Forelimb muscle (tissue), 1 donor: ENCODE measurements around the gene BEGAIN. TPM values are rescaled to one million over a fixed set of nuclear protein-coding genes. Genes with fewer than 3 reads are reported as not detected.

Source experiments
- DNase-seq: peaks from one replicate; pipeline ENCODE4 v3.0.0-alpha.2; 2013; ENCODE audit warnings: low read depth
- polyA plus RNA-seq: library from polyadenylated mRNA; unstranded; fragments of 120-200 nt; gene quantifications from one replicate; pipeline ENCODE4 v1.2.1, GENCODE V29; 2013; ENCODE audit not compliant: insufficient read length

BEGAIN gene
- polyA plus RNA-seq, 1 donor = 4.5 TPM

DNA sequence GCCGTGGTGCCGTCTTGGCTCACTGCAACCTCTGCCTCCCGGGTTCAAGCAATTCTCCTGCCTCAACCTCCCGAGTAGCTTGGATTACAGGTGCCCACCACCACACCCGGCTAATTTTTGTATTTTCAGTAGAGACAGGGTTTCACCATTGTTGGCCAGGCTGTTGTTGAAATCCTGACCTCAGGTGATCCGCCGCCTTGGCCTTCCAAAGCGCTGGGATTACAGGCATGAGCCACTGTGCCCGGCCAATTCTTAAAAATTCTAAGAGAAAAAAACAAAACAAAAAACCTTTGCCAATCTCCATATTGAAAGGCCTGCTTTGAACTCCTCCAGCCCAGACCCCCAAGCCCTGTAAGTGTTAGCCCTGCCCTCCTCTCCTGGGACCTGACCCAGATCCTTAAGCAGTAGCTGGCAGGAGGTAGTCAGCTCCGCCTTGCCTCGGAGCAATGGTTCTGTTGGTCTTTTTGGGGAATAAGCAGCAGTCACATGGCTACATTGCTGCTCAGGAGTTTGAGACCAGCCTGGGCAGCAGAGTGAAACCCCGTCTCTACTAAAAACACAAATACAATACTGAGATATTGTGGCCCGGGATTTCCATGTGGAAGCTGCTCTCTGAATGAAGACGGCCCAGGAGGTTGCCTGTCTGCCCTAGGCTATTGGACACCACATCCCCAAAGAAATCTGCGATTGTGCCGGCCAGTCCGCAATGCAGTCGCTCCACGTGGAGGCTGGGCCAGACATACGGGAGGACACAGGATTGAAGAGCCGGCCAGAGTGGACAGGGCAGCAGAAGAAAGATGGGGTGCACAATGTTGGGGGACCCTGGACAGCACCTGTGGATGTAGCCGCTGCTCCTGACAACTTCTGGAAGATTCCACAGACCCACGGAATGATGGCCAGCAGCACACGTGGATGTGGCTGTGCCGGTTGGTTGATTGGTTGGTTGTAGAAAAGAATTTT, 28.8 kb upstream of the BEGAIN start:
- no peak for DNase-seq

DNA sequence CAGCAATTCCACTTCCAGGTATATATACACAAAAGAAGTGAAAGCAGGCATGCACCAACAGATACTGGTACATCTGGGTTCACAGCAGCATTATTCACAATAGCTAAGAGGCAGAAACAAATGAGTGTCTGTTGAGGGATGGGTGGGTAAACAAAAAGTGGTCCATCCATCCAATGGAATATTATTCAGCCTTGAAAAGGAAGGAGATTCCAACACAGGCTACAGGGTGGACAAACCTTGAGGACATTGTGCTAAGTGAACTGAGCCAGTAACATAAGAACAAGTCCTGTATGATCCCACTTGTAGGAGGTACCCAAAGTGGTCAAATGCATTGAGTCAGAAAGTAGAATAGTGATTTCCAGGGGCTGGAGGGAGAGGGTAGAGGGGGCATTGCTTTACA, 27.6 kb upstream of the BEGAIN start:
- DNase-seq = no peak

DNA sequence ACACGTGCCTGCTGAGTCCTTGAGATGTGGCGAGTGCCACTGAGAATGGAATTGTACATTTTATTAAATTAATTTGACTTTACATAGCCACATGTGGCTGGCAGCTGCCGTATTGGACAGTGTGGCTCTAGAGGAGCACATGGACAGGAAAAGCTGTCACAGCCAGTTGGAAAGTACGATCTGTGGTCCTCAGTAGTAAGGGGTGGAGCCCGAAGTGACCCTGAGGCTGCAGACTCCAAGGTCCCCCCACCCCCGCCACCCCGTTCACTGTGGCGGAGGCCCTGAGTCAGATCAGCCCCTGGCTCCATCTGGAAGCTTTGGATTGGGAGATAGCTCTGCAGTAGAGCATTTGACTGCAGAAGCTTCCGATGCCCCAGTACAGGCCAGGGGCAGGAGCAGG, 25.8 kb upstream of the BEGAIN start:
- DNase-seq = no peak

DNA sequence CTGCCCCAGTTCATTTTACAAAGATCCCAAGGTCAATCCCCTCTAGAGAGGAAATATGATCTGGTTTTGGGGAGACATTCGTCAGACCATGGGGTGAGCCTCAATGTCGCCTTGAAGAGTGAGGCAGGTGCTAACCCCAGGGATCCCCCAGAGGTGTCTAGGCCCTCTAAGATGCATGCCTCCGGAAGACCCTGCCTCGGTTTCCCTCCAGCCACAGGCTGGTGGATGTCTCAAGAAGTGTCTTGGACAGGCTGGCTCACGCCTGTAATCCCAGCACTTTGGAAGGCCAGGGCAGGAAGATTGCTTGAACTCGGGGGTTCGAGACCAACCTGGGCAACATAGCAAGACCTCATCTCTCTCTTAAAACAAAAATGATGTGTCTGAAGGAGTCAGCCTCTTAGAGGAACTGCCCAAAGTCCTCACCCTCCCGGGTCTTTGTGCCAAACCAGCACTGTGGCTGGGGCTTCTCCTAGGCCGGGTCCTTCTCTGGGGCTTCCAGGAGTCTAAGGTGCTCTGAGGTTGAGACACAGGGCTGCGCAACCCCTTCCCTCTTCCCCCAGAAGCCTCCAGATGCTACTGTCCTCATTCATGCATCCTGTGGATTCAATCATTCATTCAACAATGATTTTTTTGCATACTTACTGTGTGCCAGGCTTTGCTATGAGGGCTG, 24.7 kb upstream of the BEGAIN start:
- DNase-seq = no peak

DNA sequence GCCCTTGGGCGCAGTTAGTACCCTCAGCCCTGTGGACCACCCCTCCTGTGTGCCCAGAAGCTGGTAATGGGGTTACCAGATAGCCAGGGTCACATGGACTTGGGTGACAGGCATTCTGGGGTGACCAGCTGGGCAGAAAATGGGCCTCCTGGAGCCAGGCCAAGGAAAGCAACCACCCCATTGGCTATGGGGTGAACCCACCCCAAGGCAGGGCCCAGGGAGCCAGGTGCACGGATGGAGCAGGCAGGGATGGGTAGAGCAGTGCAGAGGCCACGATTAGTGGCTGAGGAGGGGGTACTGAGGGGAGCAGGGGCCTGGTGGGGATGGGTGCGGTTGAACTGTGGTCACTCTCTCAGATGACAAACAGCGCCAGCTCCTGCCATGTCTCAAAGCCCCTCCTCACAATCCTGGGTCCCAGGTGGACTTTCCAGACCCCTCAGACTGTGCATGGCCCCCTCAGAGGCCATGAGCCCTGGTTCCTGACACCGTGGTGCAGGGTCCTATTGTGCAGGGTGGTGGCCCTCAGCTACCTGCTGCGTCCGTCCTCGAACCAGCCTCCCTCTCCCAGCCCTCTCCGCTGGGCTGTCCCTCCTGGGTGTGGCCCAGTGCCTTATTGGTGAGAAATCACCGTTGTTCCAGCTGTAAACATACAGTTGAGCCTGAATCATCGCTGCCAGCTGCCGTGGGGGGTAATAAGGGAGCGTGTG, 23.4 kb upstream of the BEGAIN start:
- DNase-seq = no peak

DNA sequence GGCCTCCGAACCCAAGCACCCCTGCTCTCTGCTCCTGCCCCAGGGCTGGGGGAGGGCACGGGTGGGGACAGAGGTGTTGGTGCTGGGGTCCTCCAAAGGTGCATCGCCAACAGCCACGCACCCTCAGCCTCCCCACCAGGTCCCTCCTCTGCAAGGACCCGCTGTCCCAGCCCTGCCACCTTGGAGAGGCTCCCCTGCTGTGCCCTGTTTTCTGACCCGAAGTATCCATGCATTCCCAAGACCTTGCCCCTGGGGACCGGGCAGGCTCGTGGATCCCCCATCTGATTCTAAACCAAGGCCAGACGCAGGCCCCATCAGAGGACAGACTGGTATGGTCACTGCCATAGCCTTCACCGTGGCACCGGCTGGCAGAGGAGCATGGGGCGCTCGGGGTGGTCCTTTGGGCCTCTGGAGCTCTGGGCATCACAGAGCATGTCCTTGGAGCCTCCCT, 22.7 kb upstream of the BEGAIN start:
- DNase-seq = no peak

DNA sequence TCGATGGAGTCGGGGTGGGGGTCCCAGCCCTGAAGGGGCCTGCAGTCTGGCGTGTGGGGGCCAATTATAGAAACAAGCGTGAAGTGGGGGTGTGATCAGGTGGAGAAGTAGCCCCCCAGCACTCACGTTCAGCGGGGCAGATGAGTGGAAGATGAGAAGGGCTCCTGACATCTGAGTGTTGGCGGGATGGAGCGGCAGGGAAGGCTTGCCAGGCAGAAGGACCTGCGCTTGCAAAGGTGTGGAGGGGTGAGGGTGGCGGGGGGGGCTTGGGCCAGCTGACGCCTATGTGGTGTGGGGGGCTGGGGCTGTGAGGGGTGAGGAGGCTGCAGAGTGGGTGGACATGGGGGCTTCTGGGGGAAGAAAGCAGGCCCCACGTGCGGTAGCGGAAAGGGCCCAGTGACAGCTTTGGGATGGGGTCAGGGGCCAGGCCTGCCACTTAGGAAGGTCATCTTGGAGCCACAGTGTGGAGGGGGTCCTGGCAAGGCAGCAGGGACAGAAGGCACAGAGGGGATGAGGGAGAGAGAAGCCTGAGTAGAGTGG, 22.2 kb upstream of the BEGAIN start:
- no peak for DNase-seq

DNA sequence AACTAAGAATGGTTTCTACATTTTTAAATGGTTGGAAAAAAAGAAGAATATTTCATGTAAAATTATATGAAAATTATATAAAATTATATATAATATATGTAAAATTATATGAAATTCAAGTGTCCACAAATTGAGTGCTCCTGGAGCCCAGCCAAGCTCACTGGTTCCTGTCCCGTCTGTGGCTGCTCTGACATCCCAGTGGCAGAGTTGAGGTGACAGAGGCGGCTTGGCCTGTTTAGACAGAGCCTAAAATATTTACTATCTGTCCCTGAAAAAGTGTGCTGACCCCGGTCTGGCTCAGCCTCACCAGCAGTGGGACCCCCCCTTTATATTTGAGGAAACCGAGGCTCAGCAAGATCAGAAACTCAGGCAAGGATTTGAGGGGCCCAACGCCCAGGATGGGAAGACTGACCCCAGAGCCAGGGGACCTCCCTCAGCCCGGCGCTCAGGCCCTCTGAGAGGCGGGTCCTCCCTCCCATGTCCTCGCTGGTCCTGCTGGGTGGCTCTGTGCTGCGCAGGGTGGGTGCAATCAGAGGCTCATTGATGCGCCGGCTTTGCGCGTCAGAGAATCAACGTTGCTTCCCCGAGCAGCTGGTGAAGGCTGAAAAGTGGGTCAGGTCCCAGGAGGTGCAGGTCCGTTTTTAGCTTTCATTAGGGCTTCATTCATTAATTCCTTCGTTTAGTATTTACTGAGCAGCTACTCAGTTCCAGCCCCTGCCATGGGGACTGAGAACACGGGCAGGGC, 21.5 kb upstream of the BEGAIN start:
- DNase-seq = no peak

DNA sequence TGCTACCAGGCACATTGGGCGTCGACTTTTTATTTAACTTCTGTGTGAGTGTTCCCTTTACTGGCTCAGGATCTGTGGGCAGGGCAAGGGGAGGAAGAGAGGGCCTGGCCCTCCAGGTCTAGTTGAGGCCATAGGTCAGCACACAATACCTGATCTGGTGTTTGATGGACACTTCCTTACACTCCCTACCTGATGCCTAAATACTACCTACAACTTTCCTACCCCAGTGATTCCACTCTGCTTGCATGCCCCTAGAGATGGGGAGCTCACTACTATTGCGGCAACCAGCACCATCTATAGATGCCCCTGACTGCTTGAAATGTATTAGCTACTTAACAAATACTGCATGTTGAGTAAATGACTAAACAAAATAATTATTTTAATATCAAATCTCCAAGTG, 20.8 kb upstream of the BEGAIN start:
- DNase-seq = no peak

DNA sequence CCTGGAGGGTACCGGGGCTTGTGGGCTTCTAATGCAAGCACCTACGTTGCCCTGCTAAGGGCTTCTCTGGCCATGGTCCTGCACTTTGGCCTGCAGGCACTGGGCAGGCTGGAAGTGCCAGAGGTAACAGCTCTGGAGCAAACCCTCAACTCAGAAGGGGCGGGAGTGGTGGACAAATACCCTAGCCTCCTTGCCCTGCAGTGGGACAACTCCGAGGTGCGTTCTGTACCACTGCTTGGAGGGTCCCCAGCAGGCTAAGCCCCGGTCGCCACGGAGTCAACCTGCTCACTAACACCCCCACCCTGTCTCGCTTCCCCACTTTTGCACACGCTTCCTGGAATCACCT, 20.4 kb upstream of the BEGAIN start:
- no peak for DNase-seq

DNA sequence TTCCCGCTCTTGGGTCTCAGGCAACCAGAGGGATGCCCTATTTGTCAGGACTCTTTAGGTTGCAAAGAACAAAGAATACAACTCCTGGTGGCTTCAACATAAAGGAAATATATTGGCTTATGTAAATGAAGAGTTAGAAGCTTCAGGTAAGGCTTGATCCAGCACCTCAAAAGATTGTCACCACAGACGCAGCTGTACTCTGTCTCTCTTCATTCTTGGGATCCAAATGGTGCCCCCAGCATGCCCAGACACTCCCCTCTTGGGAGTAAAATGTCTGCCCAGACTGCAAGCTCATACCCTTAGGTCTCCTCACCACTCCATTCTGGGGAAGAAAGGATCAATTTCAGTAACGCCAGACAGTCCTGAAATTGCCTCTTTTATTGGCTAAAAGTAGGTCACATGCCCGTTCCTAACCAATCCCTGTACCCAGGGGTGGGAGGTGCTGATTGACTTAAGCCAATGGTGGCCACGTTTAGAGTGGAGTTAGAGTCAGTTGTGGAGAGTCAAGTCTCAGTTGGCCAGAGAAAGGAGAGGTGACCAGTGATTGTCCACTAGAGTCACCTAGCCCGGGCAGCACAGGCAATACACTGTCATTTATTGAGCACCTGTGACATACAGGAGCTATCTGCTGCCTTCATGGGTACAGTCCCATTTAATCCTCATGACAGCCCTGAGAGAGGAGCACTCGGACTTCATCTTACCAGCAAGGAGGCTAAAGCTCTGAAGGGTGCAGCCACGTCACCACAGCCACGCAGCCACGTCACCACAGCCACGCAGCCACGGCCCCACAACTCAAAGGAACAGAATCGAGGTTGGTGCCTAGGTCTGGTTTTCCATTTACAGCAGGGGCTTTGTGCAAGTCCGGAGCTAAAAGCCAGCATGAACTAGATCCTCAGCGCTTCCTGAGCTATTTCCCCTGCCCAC, 19.7 kb upstream of the BEGAIN start:
- no peak for DNase-seq

DNA sequence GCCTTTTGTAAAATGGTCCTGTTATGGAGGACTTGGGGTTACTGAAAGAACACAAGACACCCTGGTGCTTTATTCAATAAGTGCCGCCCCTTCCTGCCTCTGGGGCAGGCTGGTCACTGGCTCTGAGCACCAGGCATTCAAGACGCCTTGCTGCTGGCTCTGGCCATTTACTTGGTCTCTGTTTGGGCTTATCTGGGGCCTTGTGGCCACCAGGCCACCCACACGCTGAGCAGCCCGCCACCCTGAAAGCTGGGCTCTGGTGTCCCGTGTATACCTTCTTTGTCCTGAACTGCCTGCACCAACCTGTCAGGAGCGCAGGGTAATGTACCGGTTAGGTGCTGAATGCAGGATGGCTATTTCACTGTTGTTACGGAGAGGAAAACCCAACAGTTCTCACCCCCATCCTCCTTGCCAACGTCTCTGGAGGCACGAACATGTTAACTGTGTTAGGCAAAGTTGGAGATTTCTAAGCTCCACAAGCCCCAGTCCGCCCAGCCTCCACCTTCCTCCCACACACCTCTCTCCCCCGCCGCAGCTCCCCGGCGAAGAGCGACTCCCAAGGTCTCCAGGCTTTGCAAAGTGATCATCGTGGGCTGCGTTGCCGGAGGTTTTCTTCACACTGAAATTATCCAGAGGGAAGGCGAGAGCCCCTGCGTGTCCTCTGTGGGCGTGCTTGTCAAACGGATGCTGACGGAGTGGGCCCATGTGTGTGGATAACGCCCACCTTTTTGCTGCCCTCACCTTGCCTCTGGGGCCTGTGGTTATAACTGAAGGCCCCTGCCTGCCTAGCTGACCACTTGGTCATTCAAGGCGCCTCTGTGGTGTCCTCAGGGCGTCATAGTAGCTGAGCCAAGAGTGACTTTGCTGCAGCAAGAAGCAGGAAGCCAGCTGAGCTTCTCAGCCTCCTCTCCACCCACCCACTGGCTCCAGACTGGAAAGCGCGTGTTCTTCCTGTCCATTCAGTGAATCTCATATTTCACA, 18.8 kb upstream of the BEGAIN start:
- DNase-seq = no peak

DNA sequence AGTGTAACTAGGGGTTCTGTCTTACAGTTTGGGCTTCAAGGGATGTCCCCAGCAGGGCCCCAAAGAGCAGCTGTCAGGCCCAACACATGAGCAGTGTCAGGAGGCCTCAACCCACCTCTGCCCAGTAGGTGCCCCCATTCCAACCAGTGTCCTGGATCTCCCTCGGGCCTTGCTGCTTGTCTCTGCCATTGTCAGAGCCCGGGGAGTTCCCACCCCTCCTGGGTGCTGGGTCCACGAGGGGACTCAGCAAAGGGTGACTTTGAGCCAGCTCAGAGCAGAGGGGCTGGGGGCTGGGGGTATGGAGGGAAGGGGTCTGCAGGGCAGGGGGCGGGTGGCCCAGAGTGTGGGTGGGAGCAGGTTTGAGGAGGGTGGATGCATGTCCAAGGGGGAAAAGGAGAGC, 18.0 kb upstream of the BEGAIN start:
- no peak for DNase-seq

DNA sequence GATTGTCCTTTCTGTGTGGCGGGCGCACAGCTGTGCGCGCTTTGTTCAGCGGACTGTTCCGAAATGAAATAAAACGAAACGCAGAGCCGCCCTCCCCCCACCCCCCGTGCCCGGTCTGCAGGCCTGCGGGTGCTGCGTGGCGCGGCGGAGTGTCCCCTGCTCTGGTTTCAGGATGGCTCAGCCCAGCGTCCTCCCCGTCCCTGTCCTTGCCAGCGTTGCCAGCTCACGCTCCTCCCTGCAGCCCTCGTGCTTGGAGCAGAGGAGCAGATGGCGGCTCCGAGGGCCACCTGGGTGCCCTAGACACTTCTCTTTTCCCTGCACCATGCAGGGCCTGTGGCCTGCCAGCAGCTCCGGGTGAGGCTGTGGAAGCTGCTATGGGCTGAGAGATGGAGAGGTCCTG, 17.5 kb upstream of the BEGAIN start:
- DNase-seq = no peak

DNA sequence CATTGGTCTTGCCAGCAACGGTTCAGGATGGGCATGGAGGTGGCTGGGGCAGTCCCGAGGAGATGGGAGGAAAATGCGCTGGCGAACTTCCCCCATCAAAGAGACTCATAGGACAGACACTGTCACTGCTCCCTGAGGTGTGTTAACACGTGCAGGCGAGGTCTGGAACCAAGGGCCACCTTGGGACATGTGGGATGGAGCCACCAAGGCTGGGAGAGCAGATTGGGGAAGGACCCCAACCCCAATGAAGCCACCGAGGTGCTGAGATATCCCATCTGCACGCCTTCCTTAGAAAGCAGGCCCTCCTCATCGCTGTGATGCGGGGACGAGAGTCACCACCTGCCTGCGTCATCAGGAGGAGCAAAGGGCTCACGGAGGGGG, 16.9 kb upstream of the BEGAIN start:
- no peak for DNase-seq

DNA sequence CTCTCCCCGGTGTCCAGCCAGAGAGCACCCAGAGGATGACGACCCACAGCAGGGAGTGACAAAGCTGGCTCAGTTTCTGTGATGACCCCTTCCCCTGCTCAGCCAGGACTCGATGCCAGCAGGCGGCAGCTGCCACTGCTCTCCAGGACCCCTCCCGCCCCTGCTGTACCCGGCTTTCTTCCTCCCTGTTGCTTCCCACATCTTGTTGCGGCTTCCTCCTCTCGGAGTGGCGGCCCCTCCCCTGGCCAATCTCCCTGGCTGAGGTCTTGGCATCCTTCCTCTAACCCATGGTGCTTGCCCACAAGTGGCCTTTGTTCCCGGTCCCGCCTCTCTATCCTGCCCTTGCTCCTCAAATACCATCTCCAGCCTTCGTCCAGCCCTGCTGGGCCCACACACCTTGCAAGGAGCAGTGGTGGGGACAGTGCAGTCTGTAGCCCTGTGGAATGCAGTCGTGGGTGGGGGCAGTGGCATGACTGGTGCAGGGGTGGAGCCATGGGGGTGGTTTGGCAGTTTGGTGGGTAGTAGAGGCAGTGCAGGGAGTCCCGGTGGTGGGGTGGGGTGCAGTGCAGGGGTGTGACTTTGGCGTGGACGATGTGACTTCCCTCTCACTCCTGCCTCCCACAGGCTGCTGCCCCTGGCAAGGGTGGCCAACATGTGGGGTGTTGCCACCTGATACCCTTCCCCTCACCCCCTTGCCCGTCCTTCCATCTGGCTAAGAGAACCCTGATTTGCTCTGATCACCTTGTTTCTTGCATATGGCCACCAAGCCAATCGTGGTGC, 16.3 kb upstream of the BEGAIN start:
- no peak for DNase-seq

DNA sequence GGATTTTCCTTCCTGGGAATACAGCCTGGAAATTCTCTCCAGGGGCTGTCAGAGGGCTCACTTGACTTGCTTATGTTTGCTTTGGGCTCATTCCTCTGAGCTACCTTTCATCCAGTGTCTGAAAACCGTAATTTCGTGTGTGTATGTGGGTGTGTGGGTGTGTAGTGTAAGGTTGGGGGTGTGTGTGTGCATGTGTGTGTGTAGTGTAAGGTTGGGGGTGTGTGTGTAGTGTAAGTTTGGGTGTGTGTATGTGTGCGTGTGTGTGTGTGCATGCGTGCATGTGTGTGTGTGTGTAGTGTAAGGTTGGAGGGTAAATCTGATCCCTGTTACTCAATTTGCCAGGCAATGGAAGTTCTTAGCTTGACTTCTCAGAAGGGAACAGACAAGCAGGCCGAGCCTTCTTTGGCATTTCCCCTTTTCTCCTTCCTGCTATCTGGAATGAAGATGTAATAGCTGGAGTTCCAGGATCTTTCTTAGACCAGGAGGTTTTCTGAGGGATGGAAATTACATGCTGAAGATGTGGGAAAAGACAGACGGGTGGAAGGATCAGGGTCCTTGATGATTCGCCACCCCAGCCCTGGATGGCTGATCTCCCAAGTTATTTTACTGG, 15.5 kb upstream of the BEGAIN start:
- DNase-seq = no peak

DNA sequence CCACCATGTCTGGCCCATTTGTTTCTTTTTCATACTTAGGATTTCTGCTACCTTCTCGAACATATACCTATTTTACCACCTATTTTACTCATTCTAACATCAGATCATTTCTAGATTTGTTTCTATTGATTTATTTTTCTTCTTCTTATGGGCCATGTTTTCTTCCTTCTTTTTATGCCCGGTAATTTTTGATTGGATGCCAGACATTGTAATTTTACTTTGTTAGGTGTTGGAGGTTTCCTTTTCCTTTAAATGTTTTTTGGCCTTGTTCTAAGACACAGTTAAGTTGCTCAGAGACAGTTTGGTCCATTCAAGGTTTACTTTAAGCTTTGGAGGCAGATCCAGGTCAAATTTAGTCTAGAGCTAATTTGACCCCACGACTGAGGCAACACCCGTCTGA, 14.7 kb upstream of the BEGAIN start:
- DNase-seq = no peak
